Neutrophil (primary cell): Measurements from ENCODE around the gene FAM240A.

Experiments used
- H3K27ac ChIP-seq: fragments of 200-600 bp; sonication (generic); 2 replicates; pipeline ENCODE4 v1.5.1; 2016; ENCODE audit warnings: mild to moderate bottlenecking, moderate library complexity
- H3K27me3 ChIP-seq: fragments of 200-600 bp; sonication (generic); 2 replicates; pipeline ENCODE4 v1.6.0; 2016; ENCODE audit warnings: mild to moderate bottlenecking
- H3K36me3 ChIP-seq: fragments of 200-600 bp; sonication (generic); 2 replicates; pipeline ENCODE4 v1.5.1; 2017
- H3K4me1 ChIP-seq, 2 experiments: fragments of 200-600 bp in 1 of 2; sonication (generic) in 1 of 2; 1 replicate in 1 of 2; 2 replicates in 1 of 2; pipeline versions ENCODE4 v1.5.1 to v1.6.1; 2013 to 2016; ENCODE audit warnings: low read depth in 1 of 2, low read length in 1 of 2, mild to moderate bottlenecking in 1 of 2, moderate library complexity in 1 of 2; ENCODE audit not compliant: control insufficient read depth in 1 of 2, insufficient read depth in 1 of 2
- H3K4me3 ChIP-seq, 2 experiments: fragments of 200-600 bp in 1 of 2; sonication (generic) in 1 of 2; 1 replicate in 1 of 2; 2 replicates in 1 of 2; pipeline ENCODE4 v1.5.1; 2013 to 2016; ENCODE audit warnings: low read depth in 1 of 2, low read length in 1 of 2, mild to moderate bottlenecking in 1 of 2, moderate library complexity in 1 of 2
- H3K9me3 ChIP-seq: fragments of 200-600 bp; sonication (generic); 2 replicates; pipeline ENCODE4 v1.5.1; 2016
- TF ChIP-seq, protein P1 (sequence below): fragments of 200-600 bp; sonication (generic); IDR thresholded peaks from 2 replicates; pipeline ENCODE4 v1.5.1; 2016; ENCODE audit warnings: antibody characterized with exemption

The FAM240A gene

GRCh38 chr3:46642971-46643370, 30.6 kb downstream of the FAM240A start:
- no peaks in the 10 kb centered on the region for H3K36me3 ChIP-seq
- peaks cover 29% of the 10 kb centered on the region for H3K27me3 ChIP-seq
- no peaks in the 10 kb centered on the region for H3K9me3 ChIP-seq
- no peak overlapping the region for H3K27ac ChIP-seq
- no peaks in the 10 kb centered on the region for H3K4me1 ChIP-seq
- TF ChIP-seq, protein P1, sequence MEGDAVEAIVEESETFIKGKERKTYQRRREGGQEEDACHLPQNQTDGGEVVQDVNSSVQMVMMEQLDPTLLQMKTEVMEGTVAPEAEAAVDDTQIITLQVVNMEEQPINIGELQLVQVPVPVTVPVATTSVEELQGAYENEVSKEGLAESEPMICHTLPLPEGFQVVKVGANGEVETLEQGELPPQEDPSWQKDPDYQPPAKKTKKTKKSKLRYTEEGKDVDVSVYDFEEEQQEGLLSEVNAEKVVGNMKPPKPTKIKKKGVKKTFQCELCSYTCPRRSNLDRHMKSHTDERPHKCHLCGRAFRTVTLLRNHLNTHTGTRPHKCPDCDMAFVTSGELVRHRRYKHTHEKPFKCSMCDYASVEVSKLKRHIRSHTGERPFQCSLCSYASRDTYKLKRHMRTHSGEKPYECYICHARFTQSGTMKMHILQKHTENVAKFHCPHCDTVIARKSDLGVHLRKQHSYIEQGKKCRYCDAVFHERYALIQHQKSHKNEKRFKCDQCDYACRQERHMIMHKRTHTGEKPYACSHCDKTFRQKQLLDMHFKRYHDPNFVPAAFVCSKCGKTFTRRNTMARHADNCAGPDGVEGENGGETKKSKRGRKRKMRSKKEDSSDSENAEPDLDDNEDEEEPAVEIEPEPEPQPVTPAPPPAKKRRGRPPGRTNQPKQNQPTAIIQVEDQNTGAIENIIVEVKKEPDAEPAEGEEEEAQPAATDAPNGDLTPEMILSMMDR = no peak
- no peak overlapping the region for H3K4me3 ChIP-seq

- Histone ChIP-seq H3K4me3 (no peak overlapping the region), H3K36me3 (no peaks in the 10 kb centered on the region), H3K4me1 (no peaks in the 10 kb centered on the region), H3K27ac (no peak overlapping the region), H3K27me3 (peaks cover 29% of the 10 kb centered on the region), H3K9me3 (no peaks in the 10 kb centered on the region)
- TF ChIP-seq, protein P1 = no peak
These were observed 31.4 kb downstream of the FAM240A start for GRCh38 chr3:46643701-46644100.

DNA sequence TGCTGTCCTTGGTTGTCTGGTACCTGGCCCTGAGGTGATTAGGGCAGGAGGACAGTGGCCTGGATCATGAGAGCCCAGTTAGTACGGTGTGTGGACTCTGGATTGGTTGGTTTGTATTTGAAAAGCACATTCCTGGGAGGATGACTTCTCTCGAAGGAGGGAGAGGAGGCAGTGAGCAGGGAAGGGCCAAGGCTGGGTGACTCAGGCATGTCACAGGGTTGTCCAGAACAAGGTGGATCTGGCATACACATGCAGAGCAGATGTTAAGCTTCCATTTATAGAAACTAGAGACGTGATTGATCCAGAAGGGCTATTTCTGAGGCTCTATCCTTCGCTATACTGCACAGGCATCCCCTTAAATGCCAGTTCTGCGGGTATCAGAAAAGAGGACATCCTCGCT, 34.4 kb downstream of the FAM240A start:
- Histone ChIP-seq H3K9me3 (no peaks in the 10 kb centered on the region), H3K4me3 (no peak overlapping the region), H3K4me1 (no peaks in the 10 kb centered on the region), H3K36me3 (no peaks in the 10 kb centered on the region), H3K27me3 (peaks cover 22% of the 10 kb centered on the region), H3K27ac (no peak overlapping the region)
- TF ChIP-seq, protein P1 = no peak

DNA sequence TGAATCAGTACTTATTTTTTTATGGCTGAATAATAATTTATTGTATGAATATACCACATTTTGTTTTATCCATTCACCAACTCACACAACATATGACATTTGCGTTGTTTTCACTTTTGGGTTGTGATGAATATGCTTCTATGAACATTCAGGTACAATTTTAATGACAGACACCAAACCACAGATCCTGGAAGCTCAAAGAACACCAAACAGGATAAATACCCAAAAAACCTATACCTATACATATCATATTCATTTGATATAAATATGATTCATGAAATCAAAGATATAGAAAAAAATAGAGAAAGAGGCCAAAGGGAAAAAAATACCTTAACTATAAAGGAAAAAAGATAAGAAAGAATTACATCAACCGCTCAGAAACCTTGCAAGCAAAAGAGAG, 35.8 kb downstream of the FAM240A start:
- Histone ChIP-seq H3K36me3 (no peaks in the 10 kb centered on the region), H3K9me3 (no peaks in the 10 kb centered on the region), H3K4me1 (no peaks in the 10 kb centered on the region)

GRCh38 chr3:46649436-46649835, 37.1 kb downstream of the FAM240A start:
- TF ChIP-seq, protein P1 = no peak
- no peaks in the 10 kb centered on the region for H3K36me3 ChIP-seq
- no peaks in the 10 kb centered on the region for H3K27me3 ChIP-seq
- H3K4me1 ChIP-seq = no peaks in the 10 kb centered on the region
- no peaks in the 10 kb centered on the region for H3K9me3 ChIP-seq
- H3K4me3 ChIP-seq = no peak overlapping the region
- H3K27ac ChIP-seq = no peak overlapping the region

More for the DNA sequence above, 35.8 kb downstream of the FAM240A start:
- Histone ChIP-seq H3K27me3 (peaks cover 10% of the 10 kb centered on the region), H3K4me3 (no peak overlapping the region), H3K27ac (no peak overlapping the region)
- TF ChIP-seq, protein P1 = no peak

- Histone ChIP-seq H3K4me1 (no peaks in the 10 kb centered on the region), H3K27me3 (no peaks in the 10 kb centered on the region), H3K9me3 (no peaks in the 10 kb centered on the region), H3K4me3 (no peak overlapping the region), H3K27ac (no peak overlapping the region), H3K36me3 (no peaks in the 10 kb centered on the region)
- TF ChIP-seq, protein P1 = no peak
These were observed 38.8 kb downstream of the FAM240A start for GRCh38 chr3:46651084-46651483.
